WTC11 (cell line): ENCODE measurements around the gene RAB1B. TPM values are rescaled to one million over a fixed set of nuclear protein-coding genes. Genes with fewer than 3 reads are reported as not detected.
"Not testable (repeated sequence)": the region's sequence is repeated elsewhere in the genome, so short reads cannot be mapped to it uniquely, and the experiment has no call there.

Experiments
- ATAC-seq: fragments of 200-7000 bp; cut with Tn5 transposase; 2 replicates; pipeline ENCODE4 v1.10.0; 2021; ENCODE audit warnings: mild to moderate bottlenecking, moderate library complexity
- CTCF ChIA-PET: fragments of 300-600 bp; sonication (Branson Sonifier 250); formaldehyde crosslinking; loops from one replicate; lab custom pipeline; 2021; ENCODE audit warnings: antibody characterized with exemption; lab: Charles Lee
- POLR2A ChIA-PET: fragments of 350-600 bp; sonication (Branson Sonifier 250); formaldehyde crosslinking; loops from one replicate; lab custom pipeline; 2021; ENCODE audit warnings: antibody characterized with exemption; lab: Charles Lee
- DNase-seq: peaks from one replicate; pipeline ENCODE4 v3.0.0; 2021; ENCODE audit warnings: low spot score
- H3K27ac Mint-ChIP-seq: 2 replicates; pipeline ENCODE4 v1.8.0; 2021; ENCODE audit warnings: mixed read lengths
- H3K27me3 Mint-ChIP-seq: 2 replicates; pipeline ENCODE4 v1.8.0; 2021; ENCODE audit warnings: low read depth, mild to moderate bottlenecking, moderate library complexity, mixed read lengths
- H3K36me3 Mint-ChIP-seq: 2 replicates; pipeline ENCODE4 v1.8.0; 2021; ENCODE audit warnings: mixed read lengths
- H3K4me1 Mint-ChIP-seq: 2 replicates; pipeline ENCODE4 v1.8.0; 2022; ENCODE audit warnings: mixed read lengths
- H3K4me3 Mint-ChIP-seq: 2 replicates; pipeline ENCODE4 v1.8.0; 2021; ENCODE audit warnings: mild to moderate bottlenecking, moderate library complexity, mixed read lengths
- H3K9me3 Mint-ChIP-seq: 2 replicates; pipeline ENCODE4 v1.8.0; 2021; ENCODE audit warnings: mixed read lengths
- FOXP1 ChIP-seq: sonication (generic); formaldehyde crosslinking; IDR thresholded peaks from 2 replicates; pipeline ENCODE4 v1.8.0; 2022; ENCODE audit warnings: missing genetic modification reagents, mild to moderate bottlenecking, moderate library complexity, borderline replicate concordance
- GTF2I ChIP-seq: fragments of 250-450 bp; sonication (Bioruptor Pico); conservative IDR thresholded peaks from 2 replicates; pipeline ENCODE4 v1.4.0; 2021; ENCODE audit warnings: mild to moderate bottlenecking
- NR2C2 ChIP-seq: sonication (generic); formaldehyde crosslinking; IDR thresholded peaks from 2 replicates; pipeline ENCODE4 v1.8.0; 2022; ENCODE audit warnings: mild to moderate bottlenecking, missing genetic modification reagents
- RELA ChIP-seq: sonication (generic); formaldehyde crosslinking; IDR thresholded peaks from 2 replicates; pipeline ENCODE4 v1.8.1; 2022; ENCODE audit warnings: missing genetic modification reagents, mild to moderate bottlenecking, borderline replicate concordance
- SP1 ChIP-seq: sonication (generic); formaldehyde crosslinking; conservative IDR thresholded peaks from 2 replicates; pipeline ENCODE4 v1.8.1; 2022; ENCODE audit warnings: missing genetic modification reagents
- ZNF671 ChIP-seq: fragments of 250-450 bp; sonication (Bioruptor Pico); IDR thresholded peaks from 2 replicates; pipeline ENCODE4 v1.8.0; 2021; ENCODE audit warnings: mild to moderate bottlenecking
- total RNA-seq: library from RNA; stranded (reverse); gene quantifications from 3 replicates; pipeline ENCODE4 v1.2.3, GENCODE V29; 2021
- TF ChIP-seq, protein P1 (sequence below): fragments of 250-450 bp; sonication (Bioruptor Pico); IDR thresholded peaks from 2 replicates; pipeline ENCODE4 v2.1.2; 2022; ENCODE audit warnings: mild to moderate bottlenecking, moderate library complexity
- TF ChIP-seq, protein P2 (sequence below): sonication (generic); formaldehyde crosslinking; IDR thresholded peaks from 2 replicates; pipeline ENCODE4 v1.8.0; 2022; ENCODE audit warnings: mild to moderate bottlenecking, missing genetic modification reagents
- TF ChIP-seq, protein P3 (sequence below): fragments of 200-600 bp; IDR thresholded peaks from 2 replicates; pipeline ENCODE4 v1.8.0; 2022; ENCODE audit warnings: antibody characterized with exemption
- TF ChIP-seq, protein P4 (sequence below): sonication (generic); formaldehyde crosslinking; IDR thresholded peaks from 2 replicates; pipeline ENCODE4 v1.8.0; 2022; ENCODE audit warnings: mild to moderate bottlenecking, missing genetic modification reagents
- TF ChIP-seq, protein P5 (sequence below): fragments of 250-450 bp; sonication (Bioruptor Pico); conservative IDR thresholded peaks from 2 replicates; pipeline ENCODE4 v1.9.0; 2021; ENCODE audit warnings: mild to moderate bottlenecking
- TF ChIP-seq, protein P6 (sequence below): sonication (generic); formaldehyde crosslinking; IDR thresholded peaks from 2 replicates; pipeline ENCODE4 v1.8.1; 2022; ENCODE audit warnings: mild to moderate bottlenecking, moderate library complexity, missing genetic modification reagents

The RAB1B gene
- total RNA-seq, 1 experiment from 2014 or later = 125 TPM

DNA sequence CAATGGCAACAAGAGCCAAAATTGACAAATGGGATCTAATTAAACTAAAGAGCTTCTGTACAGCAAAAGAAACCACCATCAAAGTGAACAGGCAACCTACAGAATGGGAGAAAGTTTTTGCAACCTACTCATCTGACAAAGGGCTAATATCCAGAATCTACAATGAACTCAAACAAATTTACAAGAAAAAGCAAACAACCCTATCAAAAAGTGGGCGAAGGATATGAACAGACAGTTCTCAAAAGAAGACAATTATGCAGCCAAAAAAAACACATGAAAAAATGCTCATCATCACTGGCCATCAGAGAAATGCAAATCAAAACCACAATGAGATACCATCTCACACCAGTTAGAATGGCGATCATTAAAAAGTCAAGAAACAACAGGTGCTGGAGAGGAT, 51.9 kb downstream of the RAB1B start:
- H3K27me3 Mint-ChIP-seq = peaks cover 20% of the 10 kb centered on the region
- CTCF ChIA-PET, POLR2A ChIA-PET, H3K4me3 Mint-ChIP-seq, H3K27ac Mint-ChIP-seq, DNase-seq, ATAC-seq: not testable (repeated sequence)
- H3K9me3 Mint-ChIP-seq = peaks cover 26% of the 10 kb centered on the region
- H3K4me1 Mint-ChIP-seq = peaks cover 20% of the 10 kb centered on the region
- H3K36me3 Mint-ChIP-seq = peaks cover 20% of the 10 kb centered on the region

DNA sequence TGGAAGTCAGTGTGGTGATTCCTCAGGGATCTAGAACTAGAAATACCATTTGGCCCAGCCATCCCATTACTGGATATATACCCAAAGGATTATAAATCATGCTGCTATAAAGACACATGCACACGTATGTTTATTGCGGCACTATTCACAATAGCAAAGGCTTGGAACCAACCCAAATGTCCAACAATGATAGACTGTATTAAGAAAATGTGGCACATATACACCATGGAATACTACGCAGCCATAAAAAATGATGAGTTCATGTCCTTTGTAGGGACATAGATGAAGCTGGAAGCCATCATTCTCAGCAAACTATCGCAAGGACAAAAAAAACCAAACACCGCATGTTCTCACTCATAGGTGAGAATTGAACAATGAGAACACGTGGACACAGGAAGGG, 52.3 kb downstream of the RAB1B start:
- peaks cover 20% of the 10 kb centered on the region for H3K36me3 Mint-ChIP-seq
- DNase-seq, POLR2A ChIA-PET, ATAC-seq, H3K4me3 Mint-ChIP-seq, H3K27ac Mint-ChIP-seq, CTCF ChIA-PET: not testable (repeated sequence)
- peaks cover 20% of the 10 kb centered on the region for H3K4me1 Mint-ChIP-seq
- peaks cover 17% of the 10 kb centered on the region for H3K27me3 Mint-ChIP-seq
- H3K9me3 Mint-ChIP-seq = peaks cover 26% of the 10 kb centered on the region

DNA sequence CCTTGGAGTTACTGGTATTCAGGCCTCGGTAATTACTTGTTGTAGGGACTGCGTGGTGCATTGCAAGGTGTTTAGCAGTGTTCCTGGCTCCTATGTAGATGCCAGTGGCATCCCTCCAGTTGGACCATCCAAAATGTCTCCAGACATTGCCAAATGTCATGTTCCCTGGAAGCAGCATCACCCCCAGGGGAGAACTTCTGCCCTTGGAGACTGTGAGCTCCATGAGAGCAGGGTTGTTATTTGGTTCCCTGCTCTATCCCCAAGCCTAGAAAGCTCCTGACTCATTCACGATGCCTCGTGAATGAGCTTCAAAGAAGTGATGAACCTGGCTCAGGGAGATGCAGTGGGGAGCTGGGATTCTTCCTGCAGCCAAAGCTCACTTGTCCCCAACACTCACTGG, 53.2 kb downstream of the RAB1B start:
- Mint-ChIP-seq H3K9me3 (peaks cover 26% of the 10 kb centered on the region), H3K27ac (no peak overlapping the region), H3K4me3 (no peak overlapping the region), H3K36me3 (peaks cover 20% of the 10 kb centered on the region), H3K4me1 (peaks cover 22% of the 10 kb centered on the region)
- ATAC-seq (no peak), DNase-seq (no peak)
- no peak for TF ChIP-seq NR2C2 (CRISPR knock-in tag)
- TF ChIP-seq, protein P1, sequence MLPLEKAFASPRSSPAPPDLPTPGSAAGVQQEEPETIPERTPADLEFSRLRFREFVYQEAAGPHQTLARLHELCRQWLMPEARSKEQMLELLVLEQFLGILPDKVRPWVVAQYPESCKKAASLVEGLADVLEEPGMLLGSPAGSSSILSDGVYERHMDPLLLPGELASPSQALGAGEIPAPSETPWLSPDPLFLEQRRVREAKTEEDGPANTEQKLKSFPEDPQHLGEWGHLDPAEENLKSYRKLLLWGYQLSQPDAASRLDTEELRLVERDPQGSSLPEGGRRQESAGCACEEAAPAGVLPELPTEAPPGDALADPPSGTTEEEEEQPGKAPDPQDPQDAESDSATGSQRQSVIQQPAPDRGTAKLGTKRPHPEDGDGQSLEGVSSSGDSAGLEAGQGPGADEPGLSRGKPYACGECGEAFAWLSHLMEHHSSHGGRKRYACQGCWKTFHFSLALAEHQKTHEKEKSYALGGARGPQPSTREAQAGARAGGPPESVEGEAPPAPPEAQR = no peak
- TF ChIP-seq, all 79 proteins: peak for 0
- ChIA-PET POLR2A (interaction anchor here (1.6 kb wide), 1 partner anchor 9 kb away, joined by 14 read pairs; no protein-coding TSS in a partner anchor), CTCF (interaction anchor here (0.6 to 2.0 kb wide), 9 partner anchors 9 to 151 kb away, joined by 3 to 51 read pairs (median 4); partner anchors contain the start of genes RAB1B, RIN1 and YIF1A)
- H3K27me3 Mint-ChIP-seq = peaks cover 17% of the 10 kb centered on the region

DNA sequence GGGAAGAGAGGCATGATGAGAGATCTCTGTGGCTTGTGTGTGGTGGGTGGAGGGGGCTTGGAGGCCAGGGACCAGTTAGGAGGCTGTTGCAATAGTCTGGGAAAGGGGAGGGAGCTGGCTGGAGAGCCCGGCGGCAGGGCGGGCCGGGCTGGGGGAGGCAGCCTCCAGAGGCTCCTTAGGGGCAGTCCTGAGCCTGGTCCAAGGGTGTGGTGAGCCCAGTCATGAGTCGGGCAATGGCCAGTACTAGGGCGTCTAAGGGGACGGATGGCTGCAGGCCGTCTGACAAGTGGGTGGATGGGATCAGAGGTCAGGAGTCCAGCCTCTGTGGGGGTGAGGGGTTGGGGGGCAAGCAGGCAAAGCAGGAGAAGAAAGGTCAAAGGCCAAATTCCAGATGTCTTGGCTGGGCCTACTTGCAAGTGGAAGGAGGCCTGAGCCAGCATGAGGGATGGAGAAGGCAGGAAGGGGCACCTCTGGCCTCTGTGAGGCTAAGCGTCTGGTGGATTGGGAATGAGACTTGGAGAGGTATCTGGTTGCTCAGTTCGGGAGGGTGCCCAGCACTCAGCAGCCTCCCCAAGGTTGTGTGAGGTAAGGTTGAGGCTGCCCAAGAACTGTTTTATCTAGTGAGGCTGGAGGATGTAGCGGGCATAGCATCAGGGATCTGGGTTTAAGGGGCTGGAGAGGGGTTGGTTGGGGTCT, 54.4 kb downstream of the RAB1B start:
- Mint-ChIP-seq H3K27ac (no peak overlapping the region), H3K36me3 (peaks cover 20% of the 10 kb centered on the region), H3K4me3 (no peak overlapping the region), H3K27me3 (peaks cover 24% of the 10 kb centered on the region), H3K9me3 (peaks cover 26% of the 10 kb centered on the region), H3K4me1 (peaks cover 23% of the 10 kb centered on the region)
- ATAC-seq = no peak
- DNase-seq = no peak
- ChIA-PET POLR2A (interaction anchor here (1.6 kb wide), 1 partner anchor 10 kb away, joined by 14 read pairs; no protein-coding TSS in a partner anchor), CTCF (interaction anchor here (0.6 to 2.0 kb wide), 6 partner anchors 10 to 77 kb away, joined by 3 to 51 read pairs (median 5); partner anchors contain the start of genes RAB1B and RIN1)
- TF ChIP-seq, protein P2, sequence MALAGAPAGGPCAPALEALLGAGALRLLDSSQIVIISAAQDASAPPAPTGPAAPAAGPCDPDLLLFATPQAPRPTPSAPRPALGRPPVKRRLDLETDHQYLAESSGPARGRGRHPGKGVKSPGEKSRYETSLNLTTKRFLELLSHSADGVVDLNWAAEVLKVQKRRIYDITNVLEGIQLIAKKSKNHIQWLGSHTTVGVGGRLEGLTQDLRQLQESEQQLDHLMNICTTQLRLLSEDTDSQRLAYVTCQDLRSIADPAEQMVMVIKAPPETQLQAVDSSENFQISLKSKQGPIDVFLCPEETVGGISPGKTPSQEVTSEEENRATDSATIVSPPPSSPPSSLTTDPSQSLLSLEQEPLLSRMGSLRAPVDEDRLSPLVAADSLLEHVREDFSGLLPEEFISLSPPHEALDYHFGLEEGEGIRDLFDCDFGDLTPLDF (CRISPR knock-in tag) = no peak
- TF ChIP-seq, protein P3, sequence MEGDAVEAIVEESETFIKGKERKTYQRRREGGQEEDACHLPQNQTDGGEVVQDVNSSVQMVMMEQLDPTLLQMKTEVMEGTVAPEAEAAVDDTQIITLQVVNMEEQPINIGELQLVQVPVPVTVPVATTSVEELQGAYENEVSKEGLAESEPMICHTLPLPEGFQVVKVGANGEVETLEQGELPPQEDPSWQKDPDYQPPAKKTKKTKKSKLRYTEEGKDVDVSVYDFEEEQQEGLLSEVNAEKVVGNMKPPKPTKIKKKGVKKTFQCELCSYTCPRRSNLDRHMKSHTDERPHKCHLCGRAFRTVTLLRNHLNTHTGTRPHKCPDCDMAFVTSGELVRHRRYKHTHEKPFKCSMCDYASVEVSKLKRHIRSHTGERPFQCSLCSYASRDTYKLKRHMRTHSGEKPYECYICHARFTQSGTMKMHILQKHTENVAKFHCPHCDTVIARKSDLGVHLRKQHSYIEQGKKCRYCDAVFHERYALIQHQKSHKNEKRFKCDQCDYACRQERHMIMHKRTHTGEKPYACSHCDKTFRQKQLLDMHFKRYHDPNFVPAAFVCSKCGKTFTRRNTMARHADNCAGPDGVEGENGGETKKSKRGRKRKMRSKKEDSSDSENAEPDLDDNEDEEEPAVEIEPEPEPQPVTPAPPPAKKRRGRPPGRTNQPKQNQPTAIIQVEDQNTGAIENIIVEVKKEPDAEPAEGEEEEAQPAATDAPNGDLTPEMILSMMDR = no peak
- TF ChIP-seq, protein P4, sequence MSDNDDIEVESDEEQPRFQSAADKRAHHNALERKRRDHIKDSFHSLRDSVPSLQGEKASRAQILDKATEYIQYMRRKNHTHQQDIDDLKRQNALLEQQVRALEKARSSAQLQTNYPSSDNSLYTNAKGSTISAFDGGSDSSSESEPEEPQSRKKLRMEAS (CRISPR knock-in tag) = no peak
- no peak for TF ChIP-seq ZNF671
- TF ChIP-seq, protein P5, sequence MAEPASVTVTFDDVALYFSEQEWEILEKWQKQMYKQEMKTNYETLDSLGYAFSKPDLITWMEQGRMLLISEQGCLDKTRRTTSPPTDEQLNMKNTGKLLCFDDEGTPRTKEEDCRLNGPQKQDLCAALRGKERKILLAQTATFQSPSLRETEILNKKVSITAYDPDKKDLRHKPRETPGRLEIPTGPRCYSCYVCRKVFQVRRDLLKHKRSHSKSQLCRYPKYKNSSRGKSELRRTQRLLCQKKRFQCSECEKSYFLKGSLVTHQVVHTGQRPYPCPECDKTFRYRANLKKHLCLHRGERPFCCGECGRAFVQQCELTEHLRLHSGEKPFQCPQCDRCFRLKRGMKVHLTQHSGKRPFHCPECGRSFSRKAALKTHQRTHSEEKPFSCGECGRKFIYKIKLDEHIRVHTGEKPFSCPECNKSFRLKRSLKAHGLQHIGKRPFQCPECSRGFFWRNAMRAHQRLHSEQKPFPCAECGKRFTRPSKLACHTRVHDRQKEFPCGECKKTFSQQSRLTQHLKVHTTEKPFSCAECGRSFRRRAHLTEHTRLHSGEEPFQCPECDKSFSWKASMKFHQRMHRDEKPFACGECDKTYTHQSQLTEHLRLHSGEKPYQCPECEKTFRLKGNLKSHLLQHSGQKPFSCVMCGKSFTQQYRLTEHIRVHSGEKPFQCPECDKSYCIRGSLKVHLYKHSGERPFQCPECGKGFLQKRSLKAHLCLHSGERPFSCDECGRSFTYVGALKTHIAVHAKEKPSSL = no peak
- TF ChIP-seq, protein P6, sequence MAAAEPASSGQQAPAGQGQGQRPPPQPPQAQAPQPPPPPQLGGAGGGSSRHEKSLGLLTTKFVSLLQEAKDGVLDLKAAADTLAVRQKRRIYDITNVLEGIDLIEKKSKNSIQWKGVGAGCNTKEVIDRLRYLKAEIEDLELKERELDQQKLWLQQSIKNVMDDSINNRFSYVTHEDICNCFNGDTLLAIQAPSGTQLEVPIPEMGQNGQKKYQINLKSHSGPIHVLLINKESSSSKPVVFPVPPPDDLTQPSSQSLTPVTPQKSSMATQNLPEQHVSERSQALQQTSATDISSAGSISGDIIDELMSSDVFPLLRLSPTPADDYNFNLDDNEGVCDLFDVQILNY (CRISPR knock-in tag) = no peak
- TF ChIP-seq GTF2I (CRISPR knock-in tag) = no peak
- no peak for TF ChIP-seq RELA (CRISPR knock-in tag)
- no peak for TF ChIP-seq SP1 (CRISPR knock-in tag)
- TF ChIP-seq FOXP1 = no peak
